GM04504 (cell line): ENCODE data around the gene PLOD2.

Experiments used
- DNase-seq: peaks from one replicate; pipeline ENCODE4 v3.0.0-alpha.2; 2012; ENCODE audit warnings: low read depth

PLOD2 gene

GRCh38 chr3:146037697-146038096 is 123.3 kb downstream of the PLOD2 start:
- DNase-seq, result no peak

GRCh38 chr3:146036281-146036680 is 124.7 kb downstream of the PLOD2 start:
- DNase-seq, result no peak

GRCh38 chr3:146035366-146035765 is 125.6 kb downstream of the PLOD2 start:
- DNase-seq, result peak; percentile 17

GRCh38 chr3:146033950-146034349 is 127.0 kb downstream of the PLOD2 start:
- no peak for DNase-seq

GRCh38 chr3:146026547-146026946 is 134.4 kb downstream of the PLOD2 start:
- DNase-seq, result no peak

- no peak for DNase-seq
Observed at GRCh38 chr3:146024260-146024659, 136.7 kb downstream of the PLOD2 start.

- DNase-seq, result no peak
Observed at GRCh38 chr3:146020969-146021368, 140.0 kb downstream of the PLOD2 start.

- no peak for DNase-seq
Observed at GRCh38 chr3:146019508-146019907, 141.5 kb downstream of the PLOD2 start.
